NCI-H128 (cell line): Measurements from ENCODE around the gene DNM3.

Experiments used
- DNase-seq: peaks from one replicate; lab custom pipeline; 2025; ENCODE audit not compliant: unreplicated experiment; lab: John Stamatoyannopoulos, UW

DNM3 gene

GRCh38 chr1:171916315-171916771 is 75.0 kb downstream of the DNM3 start:
- no peak for DNase-seq

- DNase-seq = no peak
These were observed 76.0 kb downstream of the DNM3 start for GRCh38 chr1:171917331-171917730.

- no peak for DNase-seq
These were observed 78.9 kb downstream of the DNM3 start for GRCh38 chr1:171919891-171920887.

GRCh38 chr1:171922999-171923398 is 81.7 kb downstream of the DNM3 start:
- DNase-seq = no peak

- DNase-seq = no peak
These were observed 87.8 kb downstream of the DNM3 start for GRCh38 chr1:171929121-171929520.

- DNase-seq = no peak
These were observed 90.5 kb downstream of the DNM3 start for GRCh38 chr1:171931752-171932151.

GRCh38 chr1:171934664-171935063 is 93.4 kb downstream of the DNM3 start:
- DNase-seq = no peak

GRCh38 chr1:171935086-171935485 is 93.8 kb downstream of the DNM3 start:
- no peak for DNase-seq

GRCh38 chr1:171935664-171936063 is 94.4 kb downstream of the DNM3 start:
- DNase-seq = no peak

- no peak for DNase-seq
These were observed 96.6 kb downstream of the DNM3 start for GRCh38 chr1:171937938-171938337.

GRCh38 chr1:171939740-171940139 is 98.4 kb downstream of the DNM3 start:
- no peak for DNase-seq

- no peak for DNase-seq
These were observed 99.1 kb downstream of the DNM3 start for GRCh38 chr1:171940368-171940767.

- no peak for DNase-seq
These were observed 100.6 kb downstream of the DNM3 start for GRCh38 chr1:171941920-171942319.

GRCh38 chr1:171943973-171944561 is 102.8 kb downstream of the DNM3 start:
- DNase-seq = no peak

- DNase-seq = no peak
These were observed 107.2 kb downstream of the DNM3 start for GRCh38 chr1:171948511-171948910.

- DNase-seq = no peak
These were observed 108.0 kb downstream of the DNM3 start for GRCh38 chr1:171949316-171949715.

- DNase-seq = no peak
These were observed 112.5 kb downstream of the DNM3 start for GRCh38 chr1:171953835-171954234.

GRCh38 chr1:171954361-171954760 is 113.1 kb downstream of the DNM3 start:
- no peak for DNase-seq

GRCh38 chr1:171961861-171962260 is 120.6 kb downstream of the DNM3 start:
- no peak for DNase-seq

GRCh38 chr1:171963762-171964161 is 122.5 kb downstream of the DNM3 start:
- no peak for DNase-seq

GRCh38 chr1:171965777-171966176 is 124.5 kb downstream of the DNM3 start:
- no peak for DNase-seq
